HepG2 (cell line): ENCODE measurements around the gene TEX35. TPM values are rescaled to one million over a fixed set of nuclear protein-coding genes. Genes with fewer than 3 reads are reported as not detected.

Experiments used
- ATAC-seq: fragments of 200-7000 bp; cut with Tn5 transposase; 3 replicates; pipeline ENCODE4 v1.9.1; 2020; ENCODE audit warnings: mild to moderate bottlenecking, moderate library complexity
- BruUV-seq: library from RNA; stranded (reverse); fragments of 400-500 nt; replicated peaks from 2 replicates; lab custom pipeline; 2021; lab: Mats Ljungman, UMichigan
- CTCF ChIA-PET: fragments of 300-600 bp; formaldehyde crosslinking; extraction: SDS; loops from one replicate; lab custom pipeline; 2021; ENCODE audit warnings: low total read pairs, inconsistent platforms, low intra/inter-chr PET ratio; lab: Yijun Ruan, JAX
- POLR2A ChIA-PET: fragments of 350-600 bp; sonication (Branson Sonifier 250); formaldehyde crosslinking; loops from one replicate; lab custom pipeline; 2020; ENCODE audit warnings: antibody characterized with exemption, inconsistent platforms; lab: Yijun Ruan, JAX
- DNase-seq: peaks from one replicate; pipeline ENCODE4 v3.0.0-alpha.2; 2015; ENCODE audit warnings: low spot score
- FAIRE-seq: peaks from 3 replicates; lab custom pipeline; 2011; peaks lifted over from hg19 to GRCh38; lab: Jason Lieb, UNC
- H2AFZ ChIP-seq: one replicate; pipeline ENCODE4 v1.6.1; 2011; ENCODE audit warnings: low read length, inconsistent platforms
- H3K27ac ChIP-seq: fragments of 300-600 bp; 3 replicates; pipeline ENCODE4 v1.8.0; 2011; ENCODE audit warnings: mixed run types, mild to moderate bottlenecking, mixed read lengths, low read length, inconsistent platforms; ENCODE audit not compliant: insufficient read depth; ENCODE audit errors: extremely low read length
- H3K27me3 ChIP-seq, 2 experiments: fragments of 200-600 bp in 1 of 2; 2 replicates in 1 of 2; 3 replicates in 1 of 2; pipeline versions ENCODE4 v1.6.0 to v1.8.0; 2011; ENCODE audit warnings: low read length in 2 of 2, mild to moderate bottlenecking in 2 of 2, moderate library complexity in 2 of 2, inconsistent platforms in 1 of 2; ENCODE audit not compliant: insufficient read depth in 2 of 2, control insufficient read depth in 1 of 2
- H3K36me3 ChIP-seq, 2 experiments: fragments of 200-600 bp in 1 of 2; replicated peaks in 1 of 2; 2 replicates in 1 of 2; 3 replicates in 1 of 2; pipeline versions ENCODE4 v1.5.1 to v1.8.0; 2011; ENCODE audit warnings: low read length in 2 of 2, inconsistent platforms in 1 of 2; ENCODE audit not compliant: insufficient read depth in 2 of 2, control insufficient read depth in 1 of 2
- H3K4me1 ChIP-seq: 2 replicates; pipeline ENCODE4 v1.5.1; 2012; ENCODE audit warnings: low read length, inconsistent platforms; ENCODE audit not compliant: insufficient read depth
- H3K4me2 ChIP-seq: 2 replicates; pipeline ENCODE4 v1.6.0; 2011; ENCODE audit warnings: low read depth, low read length, inconsistent platforms
- H3K4me3 ChIP-seq, 3 experiments: fragments of 200-600 bp in 1 of 3; sonication (generic), shearing (Covaris generic) in 1 of 3; replicated peaks in 1 of 3; 2 replicates each; pipeline ENCODE4 v1.5.1; 2011 to 2016; ENCODE audit warnings: low read length in 3 of 3, inconsistent platforms in 2 of 3, low read depth in 2 of 3, mild to moderate bottlenecking in 2 of 3, control low read depth in 1 of 3, mixed read lengths in 1 of 3; ENCODE audit not compliant: insufficient read depth in 1 of 3
- H3K79me2 ChIP-seq: one replicate; pipeline ENCODE4 v1.6.1; 2011; ENCODE audit warnings: low read length, inconsistent platforms; ENCODE audit not compliant: insufficient read depth
- H3K9ac ChIP-seq: 2 replicates; pipeline ENCODE4 v1.6.0; 2011; ENCODE audit warnings: mild to moderate bottlenecking, low read depth, low read length, inconsistent platforms; ENCODE audit not compliant: insufficient read depth
- H3K9me3 ChIP-seq: 2 replicates; pipeline ENCODE4 v1.5.1; 2012; ENCODE audit warnings: mild to moderate bottlenecking, low read length
- H4K20me1 ChIP-seq: 2 replicates; pipeline ENCODE4 v1.6.0; 2011; ENCODE audit warnings: inconsistent platforms, mild to moderate bottlenecking, low read length, moderate library complexity; ENCODE audit not compliant: insufficient read depth
- ARNT2 ChIP-seq: sonication (generic); formaldehyde crosslinking; IDR thresholded peaks from 2 replicates; pipeline ENCODE4 v1.8.0; 2022; ENCODE audit warnings: mild to moderate bottlenecking, low read depth, missing genetic modification reagents, moderate library complexity
- HNRNPUL1 ChIP-seq: fragments of 200-400 bp; formaldehyde crosslinking; IDR thresholded peaks from 2 replicates; pipeline ENCODE4 v1.6.1; 2017; ENCODE audit warnings: low read depth, mild to moderate bottlenecking, low read length, moderate library complexity
- PRMT3 ChIP-seq: sonication (generic); formaldehyde crosslinking; IDR thresholded peaks from 2 replicates; pipeline ENCODE4 v1.8.1; 2022; ENCODE audit warnings: low read depth, mild to moderate bottlenecking, moderate library complexity, missing genetic modification reagents, borderline replicate concordance
- ZSCAN20 ChIP-seq: sonication (generic); formaldehyde crosslinking; IDR thresholded peaks from 2 replicates; pipeline ENCODE4 v1.4.0; 2020; ENCODE audit warnings: missing genetic modification reagents, mild to moderate bottlenecking, borderline replicate concordance
- WGBS: methylation state at CpG from one replicate; pipeline ENCODE4 v1.1.6; 2017; ENCODE audit warnings: low lambda C conversion rate; 5-methylcytosine and 5-hydroxymethylcytosine counted together
- in situ Hi-C: cut with HindIII; loops from 2 replicates; pipeline ENCODE4 v1.10.0; 2017; ENCODE audit warnings: low pct_unique_long_range_greater_than_20kb; ENCODE audit not compliant: extremely low pct_ligation_motif_present
- intact Hi-C: fragments of 100-400 bp; cut with micrococcal nuclease; formaldehyde crosslinking; loops from one replicate; pipeline ENCODE4 v1.10.0; 2022; ENCODE audit not compliant: unreplicated experiment
- polyA plus RNA-seq, 8 experiments: library from polyadenylated mRNA; depleted of rRNA in 3 of 8; stranded (reverse) in 7 of 8; unstranded in 1 of 8; fragments of >200 nt; fragmentation: Illumina TruSeq in 4 of 8; extraction: Trizol in 4 of 8; gene quantifications; 2 replicates each; pipeline versions ENCODE4 v1.2.1 to v1.2.3, GENCODE V29; 2011 to 2016; ENCODE audit warnings: low read depth in 4 of 8, missing spikeins in 1 of 8, mixed read lengths in 1 of 8; ENCODE audit not compliant: insufficient read depth in 1 of 8
- total RNA-seq, 5 experiments: library from RNA; depleted of rRNA; stranded (reverse); fragments of >200 nt; fragmentation: Illumina TruSeq; extraction: Trizol; gene quantifications; 2 replicates each; pipeline ENCODE4 v1.2.3, GENCODE V29; 2016; ENCODE audit warnings: low read depth in 1 of 5
- TF ChIP-seq, protein P1 (sequence below): sonication (generic); formaldehyde crosslinking; IDR thresholded peaks from 2 replicates; pipeline ENCODE4 v1.5.0; 2020; ENCODE audit warnings: mild to moderate bottlenecking, missing genetic modification reagents, borderline replicate concordance
- TF ChIP-seq, protein P2 (sequence below): sonication (generic); formaldehyde crosslinking; conservative IDR thresholded peaks from 2 replicates; pipeline ENCODE4 v1.8.0; 2022; ENCODE audit warnings: mild to moderate bottlenecking, moderate library complexity, missing genetic modification reagents
- TF ChIP-seq, protein P3 (sequence below): sonication (generic); formaldehyde crosslinking; IDR thresholded peaks from 2 replicates; pipeline ENCODE4 v1.5.1; 2020; ENCODE audit warnings: mild to moderate bottlenecking, missing genetic modification reagents, borderline replicate concordance

TEX35 gene
- total and polyA plus RNA-seq, 2 of the 13 experiments (the other 11 are each of a cell fraction or from before 2014, with no cell fraction given), result not detected

DNA sequence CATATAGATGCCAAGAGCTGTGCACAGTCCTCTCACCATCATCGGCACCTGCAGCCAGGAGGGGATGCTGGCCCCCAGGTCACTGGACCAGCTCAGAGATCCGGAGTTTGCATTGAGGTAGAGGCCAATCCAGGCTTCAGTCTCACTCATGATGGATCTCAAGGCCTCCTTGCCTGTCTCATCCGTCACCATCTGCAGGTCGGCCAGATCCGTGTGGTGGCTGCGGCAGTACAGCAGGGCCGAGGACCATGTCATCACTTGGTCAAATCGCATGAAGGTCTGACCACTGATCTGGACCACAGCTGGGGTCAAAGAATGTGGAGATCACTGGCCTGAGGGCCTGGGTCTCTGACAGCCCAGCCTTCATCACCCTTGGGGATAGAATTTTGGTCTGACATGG lies 22.8 kb upstream of the TEX35 start:
- in situ Hi-C loops (no loop called here), intact Hi-C loops (no loop called here)
- FAIRE-seq (no peak), ATAC-seq (no peak), DNase-seq (no peak)
- 35% methylated on average over 2 of the region's 8 CpGs for WGBS
- Histone ChIP-seq H2AFZ (no peak overlapping the region), H3K4me1 (peaks cover 13% of the 10 kb centered on the region), H3K27me3 (peaks cover 7 to 33% of the 10 kb centered on the region in 2 experiments; a peak in 4 of 5 replicates), H3K4me3 (no peak overlapping the region), H3K9ac (no peak overlapping the region), H3K9me3 (no peaks in the 10 kb centered on the region), H3K4me2 (no peak overlapping the region), H3K36me3 (no peaks in the 10 kb centered on the region)
- no TSS peak for BruUV-seq
- CTCF ChIA-PET, result no interaction called here
- TF ChIP-seq, protein P1, sequence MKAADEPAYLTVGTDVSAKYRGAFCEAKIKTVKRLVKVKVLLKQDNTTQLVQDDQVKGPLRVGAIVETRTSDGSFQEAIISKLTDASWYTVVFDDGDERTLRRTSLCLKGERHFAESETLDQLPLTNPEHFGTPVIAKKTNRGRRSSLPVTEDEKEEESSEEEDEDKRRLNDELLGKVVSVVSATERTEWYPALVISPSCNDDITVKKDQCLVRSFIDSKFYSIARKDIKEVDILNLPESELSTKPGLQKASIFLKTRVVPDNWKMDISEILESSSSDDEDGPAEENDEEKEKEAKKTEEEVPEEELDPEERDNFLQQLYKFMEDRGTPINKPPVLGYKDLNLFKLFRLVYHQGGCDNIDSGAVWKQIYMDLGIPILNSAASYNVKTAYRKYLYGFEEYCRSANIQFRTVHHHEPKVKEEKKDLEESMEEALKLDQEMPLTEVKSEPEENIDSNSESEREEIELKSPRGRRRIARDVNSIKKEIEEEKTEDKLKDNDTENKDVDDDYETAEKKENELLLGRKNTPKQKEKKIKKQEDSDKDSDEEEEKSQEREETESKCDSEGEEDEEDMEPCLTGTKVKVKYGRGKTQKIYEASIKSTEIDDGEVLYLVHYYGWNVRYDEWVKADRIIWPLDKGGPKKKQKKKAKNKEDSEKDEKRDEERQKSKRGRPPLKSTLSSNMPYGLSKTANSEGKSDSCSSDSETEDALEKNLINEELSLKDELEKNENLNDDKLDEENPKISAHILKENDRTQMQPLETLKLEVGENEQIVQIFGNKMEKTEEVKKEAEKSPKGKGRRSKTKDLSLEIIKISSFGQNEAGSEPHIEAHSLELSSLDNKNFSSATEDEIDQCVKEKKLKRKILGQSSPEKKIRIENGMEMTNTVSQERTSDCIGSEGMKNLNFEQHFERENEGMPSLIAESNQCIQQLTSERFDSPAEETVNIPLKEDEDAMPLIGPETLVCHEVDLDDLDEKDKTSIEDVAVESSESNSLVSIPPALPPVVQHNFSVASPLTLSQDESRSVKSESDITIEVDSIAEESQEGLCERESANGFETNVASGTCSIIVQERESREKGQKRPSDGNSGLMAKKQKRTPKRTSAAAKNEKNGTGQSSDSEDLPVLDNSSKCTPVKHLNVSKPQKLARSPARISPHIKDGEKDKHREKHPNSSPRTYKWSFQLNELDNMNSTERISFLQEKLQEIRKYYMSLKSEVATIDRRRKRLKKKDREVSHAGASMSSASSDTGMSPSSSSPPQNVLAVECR (CRISPR knock-in tag), result no peak
- TF ChIP-seq, protein P2, sequence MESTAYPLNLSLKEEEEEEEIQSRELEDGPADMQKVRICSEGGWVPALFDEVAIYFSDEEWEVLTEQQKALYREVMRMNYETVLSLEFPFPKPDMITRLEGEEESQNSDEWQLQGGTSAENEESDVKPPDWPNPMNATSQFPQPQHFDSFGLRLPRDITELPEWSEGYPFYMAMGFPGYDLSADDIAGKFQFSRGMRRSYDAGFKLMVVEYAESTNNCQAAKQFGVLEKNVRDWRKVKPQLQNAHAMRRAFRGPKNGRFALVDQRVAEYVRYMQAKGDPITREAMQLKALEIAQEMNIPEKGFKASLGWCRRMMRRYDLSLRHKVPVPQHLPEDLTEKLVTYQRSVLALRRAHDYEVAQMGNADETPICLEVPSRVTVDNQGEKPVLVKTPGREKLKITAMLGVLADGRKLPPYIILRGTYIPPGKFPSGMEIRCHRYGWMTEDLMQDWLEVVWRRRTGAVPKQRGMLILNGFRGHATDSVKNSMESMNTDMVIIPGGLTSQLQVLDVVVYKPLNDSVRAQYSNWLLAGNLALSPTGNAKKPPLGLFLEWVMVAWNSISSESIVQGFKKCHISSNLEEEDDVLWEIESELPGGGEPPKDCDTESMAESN (CRISPR knock-in tag), result no peak
- TF ChIP-seq PRMT3 (CRISPR knock-in tag) (no peak), HNRNPUL1 (no peak), ARNT2 (CRISPR knock-in tag) (no peak), ZSCAN20 (CRISPR knock-in tag) (no peak)
- TF ChIP-seq, protein P3, sequence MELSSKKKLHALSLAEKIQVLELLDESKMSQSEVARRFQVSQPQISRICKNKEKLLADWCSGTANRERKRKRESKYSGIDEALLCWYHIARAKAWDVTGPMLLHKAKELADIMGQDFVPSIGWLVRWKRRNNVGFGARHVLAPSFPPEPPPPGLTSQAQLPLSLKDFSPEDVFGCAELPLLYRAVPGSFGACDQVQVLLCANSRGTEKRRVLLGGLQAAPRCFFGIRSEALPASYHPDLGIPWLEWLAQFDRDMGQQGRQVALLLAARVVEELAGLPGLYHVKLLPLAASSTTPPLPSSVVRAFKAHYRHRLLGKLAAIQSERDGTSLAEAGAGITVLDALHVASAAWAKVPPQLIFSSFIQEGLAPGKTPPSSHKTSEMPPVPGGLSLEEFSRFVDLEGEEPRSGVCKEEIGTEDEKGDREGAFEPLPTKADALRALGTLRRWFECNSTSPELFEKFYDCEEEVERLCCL (CRISPR knock-in tag), result no peak
- TF ChIP-seq, all 625 proteins: peak for 0
- POLR2A ChIA-PET, result no interaction called here
- H3K27ac ChIP-seq, result no peak overlapping the region
- no peaks in the 10 kb centered on the region for H4K20me1 ChIP-seq
- no peaks in the 10 kb centered on the region for H3K79me2 ChIP-seq
